GM18951 (cell line): ENCODE results near the gene ENOX1.

Experiments used
- POLR2A ChIP-seq: IDR thresholded peaks from 4 replicates; pipeline ENCODE4 v1.6.1; 2011; ENCODE audit warnings: mild to moderate bottlenecking; ENCODE audit not compliant: insufficient read length, insufficient read depth; ENCODE audit errors: extremely low read depth
- in situ Hi-C: fragments of 300-500 bp; cut with MboI; formaldehyde crosslinking; loops from one replicate; pipeline ENCODE4 v1.12.0; 2022; ENCODE audit warnings: low sequenced_read_pairs, mixed read lengths, inconsistent platforms; ENCODE audit not compliant: unreplicated experiment

The ENOX1 gene

GRCh38 chr13:43339145-43339804 is 447.5 kb downstream of the ENOX1 start:
- in situ Hi-C loops: no loop called here
- TF ChIP-seq POLR2A: no peak

GRCh38 chr13:43335764-43336163 is 451.0 kb downstream of the ENOX1 start:
- in situ Hi-C loops: no loop called here

GRCh38 chr13:43333176-43333575 is 453.6 kb downstream of the ENOX1 start:
- in situ Hi-C loops: no loop called here
- no peak for TF ChIP-seq POLR2A

More at GRCh38 chr13:43335764-43336163, 451.0 kb downstream of the ENOX1 start:
- no peak for TF ChIP-seq POLR2A

- in situ Hi-C loops: no loop called here
- TF ChIP-seq POLR2A: no peak
These were observed 455.1 kb downstream of the ENOX1 start for GRCh38 chr13:43331672-43332071.

GRCh38 chr13:43329702-43330101 is 457.1 kb downstream of the ENOX1 start:
- in situ Hi-C loops: no loop called here
- TF ChIP-seq POLR2A: no peak

DNA sequence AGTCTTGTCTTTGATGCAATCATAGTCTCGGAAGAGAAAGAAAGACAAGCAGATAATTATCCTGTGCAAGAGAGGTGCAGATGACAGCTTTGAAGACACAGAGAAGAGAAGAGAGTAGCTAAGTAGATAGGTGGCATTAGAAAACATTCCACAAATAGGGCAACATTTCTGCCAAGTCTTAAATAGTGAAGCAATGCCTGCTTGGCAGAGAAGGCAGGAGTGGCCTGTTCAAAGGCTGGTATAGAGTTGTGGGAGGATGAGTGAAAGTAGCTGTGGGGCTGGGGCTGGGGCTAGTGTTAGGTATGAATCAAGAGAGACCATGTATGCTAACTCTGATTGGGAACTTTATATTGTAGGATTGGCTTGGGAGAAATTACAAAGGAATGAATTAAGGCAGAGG is 457.9 kb downstream of the ENOX1 start:
- TF ChIP-seq POLR2A: no peak

GRCh38 chr13:43326100-43326499 is 460.7 kb downstream of the ENOX1 start:
- in situ Hi-C loops: no loop called here
- no peak for TF ChIP-seq POLR2A

More for the DNA sequence above, 457.9 kb downstream of the ENOX1 start:
- in situ Hi-C loops: no loop called here

- in situ Hi-C loops: no loop called here
- TF ChIP-seq POLR2A: no peak
These were observed 461.1 kb downstream of the ENOX1 start for GRCh38 chr13:43325636-43326035.

DNA sequence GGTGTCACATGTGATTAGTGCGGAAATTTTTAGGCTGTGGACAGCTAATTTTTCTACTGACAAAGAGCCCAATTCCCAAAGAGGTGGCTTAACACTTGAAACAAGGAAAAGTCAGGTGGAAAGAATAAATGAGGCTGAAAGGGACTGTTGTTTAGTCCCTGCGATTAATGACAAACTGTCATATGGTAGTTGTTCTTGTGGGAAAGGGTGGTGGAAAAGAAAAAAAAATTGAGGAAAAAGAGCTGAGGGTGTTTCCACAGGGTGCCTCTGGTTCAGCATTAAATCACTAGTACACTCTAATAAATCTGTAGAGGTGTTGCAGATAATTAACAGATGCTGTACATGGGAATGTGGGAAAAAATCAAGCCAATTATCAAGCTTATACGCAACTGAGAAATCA is 462.6 kb downstream of the ENOX1 start:
- no peak for TF ChIP-seq POLR2A

DNA sequence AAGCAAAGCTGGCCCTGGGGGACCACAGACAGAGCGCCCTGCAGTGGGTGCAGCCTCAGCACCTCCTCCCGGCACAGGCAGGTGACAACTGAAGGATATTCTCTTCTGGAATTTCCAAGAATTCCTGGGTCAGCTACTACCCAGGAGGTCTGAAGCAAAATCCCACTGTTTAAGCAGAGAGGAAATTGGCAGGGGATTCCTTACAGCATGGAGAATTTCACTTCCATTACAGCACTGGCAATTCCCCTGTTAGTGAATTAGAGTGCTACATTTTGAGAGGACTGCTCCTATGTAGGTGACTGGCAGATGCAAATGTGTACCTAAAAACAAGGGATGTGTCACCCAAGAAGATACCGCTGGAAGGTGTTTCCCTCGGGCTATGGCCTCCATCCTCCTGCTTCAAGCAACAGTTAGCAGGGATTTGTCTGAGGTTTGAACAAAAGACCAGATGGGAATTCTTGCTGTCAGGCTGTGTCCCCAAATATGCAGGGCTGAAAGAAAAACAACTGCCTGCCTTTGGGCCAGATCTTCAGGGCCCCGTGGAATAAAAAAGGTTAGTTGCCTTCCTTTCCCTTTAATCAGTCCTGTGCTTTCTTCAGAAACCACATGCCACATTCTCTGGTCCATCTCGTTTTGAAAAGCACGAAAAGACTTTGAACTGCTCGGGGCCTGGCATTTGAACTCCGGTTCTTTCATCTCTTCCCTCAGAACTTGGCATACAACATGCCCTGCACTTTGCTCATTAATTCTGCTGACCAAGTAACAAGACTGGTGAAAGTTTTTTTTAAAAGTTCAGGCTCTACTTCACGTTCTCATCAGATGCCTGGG is 466.9 kb downstream of the ENOX1 start:
- in situ Hi-C loops: loop anchor here (25.0 kb wide), 1 partner anchor 467 kb away; the partner anchor contains the start of gene ENOX1
- no peak for TF ChIP-seq POLR2A

More for the DNA sequence above, 462.6 kb downstream of the ENOX1 start:
- in situ Hi-C loops: loop anchor here (25.0 kb wide), 1 partner anchor 463 kb away; the partner anchor contains the start of gene ENOX1

GRCh38 chr13:43316946-43317353 is 469.8 kb downstream of the ENOX1 start:
- no peak for TF ChIP-seq POLR2A

DNA sequence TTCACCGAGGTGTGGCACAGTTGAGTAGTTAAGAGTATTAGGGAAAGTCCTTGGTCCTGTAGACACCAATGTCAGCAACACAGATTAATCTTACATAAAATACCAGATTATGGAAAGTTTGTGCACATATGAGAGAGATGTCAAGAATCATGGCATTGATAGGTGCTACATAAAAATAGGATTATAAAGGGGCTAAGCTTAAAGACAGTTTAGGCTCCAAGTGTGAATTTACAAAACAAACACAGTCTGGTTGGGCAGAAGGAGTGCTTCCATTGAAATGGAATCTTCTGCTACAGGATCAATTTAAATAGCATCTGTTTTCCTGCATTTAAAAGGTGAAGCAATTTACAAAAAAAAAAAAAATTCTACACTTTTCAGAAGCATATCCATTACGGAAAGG is 470.5 kb downstream of the ENOX1 start:
- no peak for TF ChIP-seq POLR2A
- in situ Hi-C loops: loop anchor here (25.0 kb wide), 1 partner anchor 471 kb away; the partner anchor contains the start of gene ENOX1

More at GRCh38 chr13:43316946-43317353, 469.8 kb downstream of the ENOX1 start:
- in situ Hi-C loops: loop anchor here (25.0 kb wide), 1 partner anchor 470 kb away; the partner anchor contains the start of gene ENOX1

GRCh38 chr13:43315522-43315921 is 471.2 kb downstream of the ENOX1 start:
- in situ Hi-C loops: loop anchor here (25.0 kb wide), 1 partner anchor 472 kb away; the partner anchor contains the start of gene ENOX1

More at GRCh38 chr13:43315522-43315921, 471.2 kb downstream of the ENOX1 start:
- TF ChIP-seq POLR2A: no peak
